ENCODE results near the gene EXT2.
A peak's percentile ranks its signal among the peaks of the same experiment; 100 is the strongest.

EXT2 gene

GRCh38 chr11:44066732-44067141, 28.7 kb upstream of the EXT2 start:
- Histone ChIP-seq H3K27ac (ENCODE audit: low read length) (peak overlapping the region; percentile 92), H3K4me1 (ENCODE audit: control insufficient read depth, insufficient read depth, low read length) (peaks cover 20% of the 10 kb centered on the region), H3K4me3 (ENCODE audit: low read length in 2 of 2) (peak overlapping the region; percentile 86 to 89), H3K9ac (ENCODE audit: low read length in 2 of 2) (peak overlapping the region; percentile 85 to 90), H3K27me3 (ENCODE audit: control insufficient read depth in 1 of 2, insufficient read depth in 2 of 2, low read length in 2 of 2) (no peaks in the 10 kb centered on the region), H3K9me3 (ENCODE audit: control insufficient read depth in 2 of 2, low read length in 2 of 2) (no peaks in the 10 kb centered on the region), H3K36me3 (ENCODE audit: control insufficient read depth in 2 of 2, insufficient read depth in 2 of 2, low read length in 2 of 2) (peaks cover 0 to 9% of the 10 kb centered on the region in 2 donors)

- Histone ChIP-seq H3K9me3 (ENCODE audit: control insufficient read depth in 2 of 2, low read length in 2 of 2) (no peaks in the 10 kb centered on the region), H3K27me3 (ENCODE audit: control insufficient read depth in 1 of 2, insufficient read depth in 2 of 2, low read length in 2 of 2) (no peaks in the 10 kb centered on the region), H3K4me3 (ENCODE audit: low read length in 2 of 2) (peak overlapping the region; percentile 86 to 89), H3K36me3 (ENCODE audit: control insufficient read depth in 2 of 2, insufficient read depth in 2 of 2, low read length in 2 of 2) (peaks cover 0 to 9% of the 10 kb centered on the region in 2 donors), H3K4me1 (ENCODE audit: control insufficient read depth, insufficient read depth, low read length) (peaks cover 20% of the 10 kb centered on the region), H3K9ac (ENCODE audit: low read length in 2 of 2) (no peak overlapping the region), H3K27ac (ENCODE audit: low read length) (peak overlapping the region; percentile 92)
Observed at GRCh38 chr11:44067266-44067665, 28.2 kb upstream of the EXT2 start.

- H3K4me1 ChIP-seq (ENCODE audit: control insufficient read depth, insufficient read depth, low read length), result peaks cover 20% of the 10 kb centered on the region
- no peaks in the 10 kb centered on the region for H3K27me3 ChIP-seq (ENCODE audit: control insufficient read depth in 1 of 2, insufficient read depth in 2 of 2, low read length in 2 of 2)
- no peak overlapping the region for H3K27ac ChIP-seq (ENCODE audit: low read length)
- H3K9ac ChIP-seq (ENCODE audit: low read length in 2 of 2), result no peak overlapping the region
- no peak overlapping the region for H3K4me3 ChIP-seq (ENCODE audit: low read length in 2 of 2)
- H3K9me3 ChIP-seq (ENCODE audit: control insufficient read depth in 2 of 2, low read length in 2 of 2), result no peaks in the 10 kb centered on the region
- H3K36me3 ChIP-seq (ENCODE audit: control insufficient read depth in 2 of 2, insufficient read depth in 2 of 2, low read length in 2 of 2), result peaks cover 2 to 13% of the 10 kb centered on the region in 2 donors
Observed at GRCh38 chr11:44068180-44068579, 27.3 kb upstream of the EXT2 start.

- H3K27me3 ChIP-seq (ENCODE audit: control insufficient read depth in 1 of 2, insufficient read depth in 2 of 2, low read length in 2 of 2), result no peaks in the 10 kb centered on the region
- H3K9ac ChIP-seq (ENCODE audit: low read length in 2 of 2), result no peak overlapping the region
- no peak overlapping the region for H3K4me3 ChIP-seq (ENCODE audit: low read length in 2 of 2)
- H3K9me3 ChIP-seq (ENCODE audit: control insufficient read depth in 2 of 2, low read length in 2 of 2), result no peaks in the 10 kb centered on the region
- peaks cover 13 to 29% of the 10 kb centered on the region in 2 donors for H3K36me3 ChIP-seq (ENCODE audit: control insufficient read depth in 2 of 2, insufficient read depth in 2 of 2, low read length in 2 of 2)
- H3K27ac ChIP-seq (ENCODE audit: low read length), result no peak overlapping the region
- peaks cover 15% of the 10 kb centered on the region for H3K4me1 ChIP-seq (ENCODE audit: control insufficient read depth, insufficient read depth, low read length)
Observed at GRCh38 chr11:44071157-44071556, 24.3 kb upstream of the EXT2 start.

- no peak overlapping the region for H3K9ac ChIP-seq (ENCODE audit: low read length in 2 of 2)
- H3K9me3 ChIP-seq (ENCODE audit: control insufficient read depth in 2 of 2, low read length in 2 of 2), result no peaks in the 10 kb centered on the region
- peaks cover 13 to 36% of the 10 kb centered on the region in 2 donors for H3K36me3 ChIP-seq (ENCODE audit: control insufficient read depth in 2 of 2, insufficient read depth in 2 of 2, low read length in 2 of 2)
- no peak overlapping the region for H3K27ac ChIP-seq (ENCODE audit: low read length)
- H3K4me1 ChIP-seq (ENCODE audit: control insufficient read depth, insufficient read depth, low read length), result no peaks in the 10 kb centered on the region
- no peaks in the 10 kb centered on the region for H3K27me3 ChIP-seq (ENCODE audit: control insufficient read depth in 1 of 2, insufficient read depth in 2 of 2, low read length in 2 of 2)
- H3K4me3 ChIP-seq (ENCODE audit: low read length in 2 of 2), result no peak overlapping the region
Observed at GRCh38 chr11:44072757-44073658, 22.5 kb upstream of the EXT2 start.

GRCh38 chr11:44078794-44079193, 16.7 kb upstream of the EXT2 start:
- Histone ChIP-seq H3K27ac (ENCODE audit: low read length) (no peak overlapping the region), H3K27me3 (ENCODE audit: control insufficient read depth in 1 of 2, insufficient read depth in 2 of 2, low read length in 2 of 2) (no peaks in the 10 kb centered on the region), H3K9ac (ENCODE audit: low read length in 2 of 2) (no peak overlapping the region), H3K36me3 (ENCODE audit: control insufficient read depth in 2 of 2, insufficient read depth in 2 of 2, low read length in 2 of 2) (peaks cover 9 to 43% of the 10 kb centered on the region in 2 donors), H3K9me3 (ENCODE audit: control insufficient read depth in 2 of 2, low read length in 2 of 2) (no peaks in the 10 kb centered on the region), H3K4me3 (ENCODE audit: low read length in 2 of 2) (no peak overlapping the region), H3K4me1 (ENCODE audit: control insufficient read depth, insufficient read depth, low read length) (no peaks in the 10 kb centered on the region)

GRCh38 chr11:44079376-44079775, 16.1 kb upstream of the EXT2 start:
- H3K27ac ChIP-seq (ENCODE audit: low read length), result no peak overlapping the region
- no peak overlapping the region for H3K9ac ChIP-seq (ENCODE audit: low read length in 2 of 2)
- no peak overlapping the region for H3K4me3 ChIP-seq (ENCODE audit: low read length in 2 of 2)
- H3K27me3 ChIP-seq (ENCODE audit: control insufficient read depth in 1 of 2, insufficient read depth in 2 of 2, low read length in 2 of 2), result no peaks in the 10 kb centered on the region
- H3K36me3 ChIP-seq (ENCODE audit: control insufficient read depth in 2 of 2, insufficient read depth in 2 of 2, low read length in 2 of 2), result peaks cover 9 to 43% of the 10 kb centered on the region in 2 donors
- no peaks in the 10 kb centered on the region for H3K4me1 ChIP-seq (ENCODE audit: control insufficient read depth, insufficient read depth, low read length)
- H3K9me3 ChIP-seq (ENCODE audit: control insufficient read depth in 2 of 2, low read length in 2 of 2), result no peaks in the 10 kb centered on the region

- Histone ChIP-seq H3K36me3 (ENCODE audit: control insufficient read depth in 2 of 2, insufficient read depth in 2 of 2, low read length in 2 of 2) (peaks cover 3 to 32% of the 10 kb centered on the region in 2 donors), H3K9me3 (ENCODE audit: control insufficient read depth in 2 of 2, low read length in 2 of 2) (no peaks in the 10 kb centered on the region), H3K9ac (ENCODE audit: low read length in 2 of 2) (no peak overlapping the region), H3K27me3 (ENCODE audit: control insufficient read depth in 1 of 2, insufficient read depth in 2 of 2, low read length in 2 of 2) (no peaks in the 10 kb centered on the region), H3K27ac (ENCODE audit: low read length) (no peak overlapping the region), H3K4me1 (ENCODE audit: control insufficient read depth, insufficient read depth, low read length) (no peaks in the 10 kb centered on the region), H3K4me3 (ENCODE audit: low read length in 2 of 2) (no peak overlapping the region)
Observed at GRCh38 chr11:44080951-44081350, 14.5 kb upstream of the EXT2 start.

- Histone ChIP-seq H3K4me1 (ENCODE audit: control insufficient read depth, insufficient read depth, low read length) (no peaks in the 10 kb centered on the region), H3K27ac (ENCODE audit: low read length) (no peak overlapping the region), H3K9ac (ENCODE audit: low read length in 2 of 2) (no peak overlapping the region), H3K27me3 (ENCODE audit: control insufficient read depth in 1 of 2, insufficient read depth in 2 of 2, low read length in 2 of 2) (no peaks in the 10 kb centered on the region), H3K36me3 (ENCODE audit: control insufficient read depth in 2 of 2, insufficient read depth in 2 of 2, low read length in 2 of 2) (peaks cover 4 to 24% of the 10 kb centered on the region in 2 donors), H3K4me3 (ENCODE audit: low read length in 2 of 2) (no peak overlapping the region), H3K9me3 (ENCODE audit: control insufficient read depth in 2 of 2, low read length in 2 of 2) (no peaks in the 10 kb centered on the region)
Observed at GRCh38 chr11:44082645-44083044, 12.8 kb upstream of the EXT2 start.

- Histone ChIP-seq H3K4me3 (ENCODE audit: low read length in 2 of 2) (no peak overlapping the region), H3K27ac (ENCODE audit: low read length) (no peak overlapping the region), H3K36me3 (ENCODE audit: control insufficient read depth in 2 of 2, insufficient read depth in 2 of 2, low read length in 2 of 2) (peaks cover 5 to 20% of the 10 kb centered on the region in 2 donors), H3K9ac (ENCODE audit: low read length in 2 of 2) (no peak overlapping the region), H3K4me1 (ENCODE audit: control insufficient read depth, insufficient read depth, low read length) (no peaks in the 10 kb centered on the region), H3K27me3 (ENCODE audit: control insufficient read depth in 1 of 2, insufficient read depth in 2 of 2, low read length in 2 of 2) (no peaks in the 10 kb centered on the region), H3K9me3 (ENCODE audit: control insufficient read depth in 2 of 2, low read length in 2 of 2) (no peaks in the 10 kb centered on the region)
Observed at GRCh38 chr11:44083433-44083832, 12.0 kb upstream of the EXT2 start.

GRCh38 chr11:44083906-44084305, 11.6 kb upstream of the EXT2 start:
- Histone ChIP-seq H3K27me3 (ENCODE audit: control insufficient read depth in 1 of 2, insufficient read depth in 2 of 2, low read length in 2 of 2) (no peaks in the 10 kb centered on the region), H3K4me1 (ENCODE audit: control insufficient read depth, insufficient read depth, low read length) (no peaks in the 10 kb centered on the region), H3K9me3 (ENCODE audit: control insufficient read depth in 2 of 2, low read length in 2 of 2) (no peaks in the 10 kb centered on the region), H3K9ac (ENCODE audit: low read length in 2 of 2) (no peak overlapping the region), H3K27ac (ENCODE audit: low read length) (no peak overlapping the region), H3K4me3 (ENCODE audit: low read length in 2 of 2) (no peak overlapping the region), H3K36me3 (ENCODE audit: control insufficient read depth in 2 of 2, insufficient read depth in 2 of 2, low read length in 2 of 2) (peaks cover 5 to 17% of the 10 kb centered on the region in 2 donors)

Measured in stomach smooth muscle (tissue), 2 donors.